AG04450 (cell line): ENCODE results near the gene MEX3D. TPM values are rescaled to one million over a fixed set of nuclear protein-coding genes. Genes with fewer than 3 reads are reported as not detected.

Experiments used
- CTCF ChIA-PET: fragments of 300-600, 350-600 bp; formaldehyde crosslinking; extraction: SDS; loops from one replicate; lab custom pipeline; 2022; ENCODE audit warnings: antibody characterized with exemption, inconsistent platforms; lab: Charles Lee
- POLR2A ChIA-PET: fragments of 350-600 bp; formaldehyde crosslinking; extraction: SDS; loops from one replicate; lab custom pipeline; 2021; ENCODE audit warnings: antibody characterized with exemption, inconsistent platforms; lab: Yijun Ruan, JAX
- DNase-seq: peaks from one replicate; pipeline ENCODE4 v3.0.0-alpha.2; 2011; ENCODE audit warnings: low read depth, low spot score
- H3K27ac ChIP-seq: one replicate; pipeline ENCODE4 v1.5.1; 2012; ENCODE audit warnings: low read depth, low read length, control low read depth
- H3K27me3 ChIP-seq: one replicate; pipeline ENCODE4 v1.6.0; 2012; ENCODE audit warnings: low read length; ENCODE audit not compliant: control insufficient read depth, insufficient read depth
- H3K4me3 ChIP-seq: 2 replicates; pipeline ENCODE4 v1.5.1; 2011; ENCODE audit warnings: mild to moderate bottlenecking, low read depth, low read length, control low read depth
- H3K9me3 ChIP-seq: 2 replicates; pipeline ENCODE4 v1.5.1; 2012; ENCODE audit warnings: low read length; ENCODE audit not compliant: control insufficient read depth, insufficient read depth
- CTCF ChIP-seq: IDR thresholded peaks from 2 replicates; pipeline ENCODE4 v1.5.1; 2011; ENCODE audit warnings: low read depth, low read length, control low read depth, inconsistent platforms
- polyA plus RNA-seq: library from polyadenylated mRNA; depleted of rRNA; stranded (reverse); fragments of >200 nt; gene quantifications from 2 replicates; pipeline ENCODE4 v1.2.3, GENCODE V29; 2011; rRNA removed
- small RNA-seq: library from RNA; depleted of rRNA; stranded (forward); fragments of <200 nt; gene quantifications from one replicate; pipeline ENCODE3, GENCODE V24; 2012; ENCODE audit warnings: low read depth; ENCODE audit not compliant: insufficient read length

MEX3D gene
- polyA plus RNA-seq, 1 experiment, result 5.4 TPM

GRCh38 chr19:1505991-1506881, 61.9 kb downstream of the MEX3D start:
- H3K4me3 ChIP-seq, result no peak overlapping the region
- POLR2A ChIA-PET, result no interaction called here
- H3K27me3 ChIP-seq, result peaks cover 16% of the 10 kb centered on the region
- DNase-seq, result no peak
- CTCF ChIA-PET, result no interaction called here
- H3K27ac ChIP-seq, result no peak overlapping the region
- no peak for TF ChIP-seq CTCF
- H3K9me3 ChIP-seq, result peaks cover 15% of the 10 kb centered on the region; the same call in 1 of the 2 replicates

GRCh38 chr19:1505012-1505411, 63.1 kb downstream of the MEX3D start:
- TF ChIP-seq CTCF, result no peak
- H3K27ac ChIP-seq, result no peak overlapping the region
- H3K9me3 ChIP-seq, result peaks cover 16% of the 10 kb centered on the region
- no peak for DNase-seq
- POLR2A ChIA-PET, result no interaction called here
- H3K4me3 ChIP-seq, result no peak overlapping the region
- CTCF ChIA-PET, result no interaction called here
- H3K27me3 ChIP-seq, result peaks cover 18% of the 10 kb centered on the region

Small RNAs within 50 kb of the gene (small RNA-seq; reads per million reads assigned to genes)
- gene AC005943.2 (not detected), gene RN7SL477P (not detected), gene RNU6-1223P (not detected)

Other genes starting within 250 kb of the MEX3D start
- gene NDUFS7, start 184.4 kb downstream of the MEX3D start, polyA plus RNA-seq, result 26.1 and 45.5 TPM in 2 replicates
- gene GAMT, start 166.8 kb downstream of the MEX3D start, polyA plus RNA-seq, result 26.9 and 39.8 TPM in 2 replicates
- gene DAZAP1, start 160.7 kb downstream of the MEX3D start, polyA plus RNA-seq, result 45.8 and 52.8 TPM in 2 replicates
- 596 and 980 TPM in 2 replicates for gene RPS15, start 129.9 kb downstream of the MEX3D start, polyA plus RNA-seq
- gene APC2, start 118.2 kb downstream of the MEX3D start, polyA plus RNA-seq, result 0.09 and 0.17 TPM in 2 replicates
- gene C19orf25, start 89.1 kb downstream of the MEX3D start, polyA plus RNA-seq, result 14.5 and 17.5 TPM in 2 replicates
- gene PCSK4, start 78.0 kb downstream of the MEX3D start, polyA plus RNA-seq, result 0.40 TPM in 2 replicates
- gene REEP6, start 77.1 kb downstream of the MEX3D start, polyA plus RNA-seq, result 0.84 and 1.1 TPM in 2 replicates
- gene ADAMTSL5, start 55.3 kb downstream of the MEX3D start, polyA plus RNA-seq, result 5.6 and 7.5 TPM in 2 replicates
- not detected in 2 replicates for gene PLK5, start 44.2 kb downstream of the MEX3D start, polyA plus RNA-seq
- 21.9 and 35.4 TPM in 2 replicates for gene MBD3, start 24.5 kb upstream of the MEX3D start, polyA plus RNA-seq
- gene UQCR11, start 37.1 kb upstream of the MEX3D start, polyA plus RNA-seq, result 153 and 166 TPM in 2 replicates
- 47.3 and 51.7 TPM in 2 replicates for gene TCF3, start 84.3 kb upstream of the MEX3D start, polyA plus RNA-seq
- gene ONECUT3, start 185.2 kb upstream of the MEX3D start, polyA plus RNA-seq, result not detected in 2 replicates
- gene ATP8B3, start 244.0 kb upstream of the MEX3D start, polyA plus RNA-seq, result 2.7 and 2.8 TPM in 2 replicates